ENCODE results near the gene ABHD6. TPM values are rescaled to one million over a fixed set of nuclear protein-coding genes. Genes with fewer than 3 reads are reported as not detected.

Gene ABHD6
- total and polyA plus RNA-seq, 7 experiments from 2014 or later: 2.5 to 7.3 (median 6.4) TPM

- Histone ChIP-seq H3K9me3 (ENCODE audit: control insufficient read depth in 2 of 3, low read length in 3 of 3) (no peaks in the 10 kb centered on the region), H3K27ac (ENCODE audit: low read depth, low read length) (no peak overlapping the region), H3K4me3 (ENCODE audit: low read length) (no peak overlapping the region), H3K27me3 (ENCODE audit: control insufficient read depth in 2 of 2, insufficient read depth in 2 of 2, low read length in 2 of 2) (no peaks in the 10 kb centered on the region), H3K36me3 (ENCODE audit: control insufficient read depth in 2 of 3, insufficient read depth in 3 of 3, low read length in 3 of 3) (no peaks in the 10 kb centered on the region), H3K4me1 (ENCODE audit: control insufficient read depth in 2 of 2, insufficient read depth in 2 of 2, low read length in 2 of 2) (peaks cover 0 to 3% of the 10 kb centered on the region in 2 donors)
- DNase-seq (no peak), ATAC-seq (no peak)
- H3K27ac Mint-ChIP-seq: peak overlapping the region in 2 of 9 donors; percentile 0 to 21
- CTCF ChIA-PET: interaction anchor here (1.5 kb wide), 1 partner anchor 48 kb away, joined by 3 read pairs; no protein-coding TSS in a partner anchor
- POLR2A ChIA-PET: no interaction called here
- H3K27me3 Mint-ChIP-seq: peaks cover 3 to 19% (median 4%) of the 10 kb centered on the region in 5 donors
- no peaks in the 10 kb centered on the region for H3K36me3 Mint-ChIP-seq
- no peaks in the 10 kb centered on the region for H3K9me3 Mint-ChIP-seq
- peaks cover 0 to 17% (median 7%) of the 10 kb centered on the region in 7 donors for H3K4me1 Mint-ChIP-seq
- intact Hi-C loops (cut with micrococcal nuclease): loop anchor here in 1 of 2 donors (5.0 kb wide), 1 partner anchor 38 kb away; no protein-coding TSS in a partner anchor
- no peak overlapping the region for H3K4me3 Mint-ChIP-seq
These were observed 22.1 kb upstream of the ABHD6 start for GRCh38 chr3:58215317-58216025.

- no peak for ATAC-seq
- CTCF ChIA-PET: interaction anchor here (0.6 to 3.3 kb wide), 11 partner anchors 9 to 1057 kb away, joined by 3 to 19 read pairs (median 4); no protein-coding TSS in a partner anchor
- Mint-ChIP-seq H3K27ac (no peak overlapping the region), H3K4me3 (no peak overlapping the region), H3K9me3 (no peaks in the 10 kb centered on the region), H3K36me3 (no peaks in the 10 kb centered on the region), H3K4me1 (peaks cover 0 to 17% (median 7%) of the 10 kb centered on the region in 7 donors), H3K27me3 (peaks cover 3 to 13% (median 4%) of the 10 kb centered on the region in 5 donors)
- POLR2A ChIA-PET: interaction anchor here (0.6 to 1.0 kb wide), 2 partner anchors 23 to 731 kb away, joined by 4 read pairs; no protein-coding TSS in a partner anchor
- H3K36me3 ChIP-seq (ENCODE audit: control insufficient read depth in 2 of 3, insufficient read depth in 3 of 3, low read length in 3 of 3): no peaks in the 10 kb centered on the region
- H3K4me1 ChIP-seq (ENCODE audit: control insufficient read depth in 2 of 2, insufficient read depth in 2 of 2, low read length in 2 of 2): peaks cover 0 to 3% of the 10 kb centered on the region in 2 donors
- H3K27me3 ChIP-seq (ENCODE audit: control insufficient read depth in 2 of 2, insufficient read depth in 2 of 2, low read length in 2 of 2): no peaks in the 10 kb centered on the region
- no peaks in the 10 kb centered on the region for H3K9me3 ChIP-seq (ENCODE audit: control insufficient read depth in 2 of 3, low read length in 3 of 3)
- intact Hi-C loops (cut with micrococcal nuclease): loop anchor here (1.0 to 5.0 kb wide), 6 partner anchors 29 to 254 kb away; partner anchors contain the start of gene FLNB (in 2 of the 2)
- no peak overlapping the region for H3K4me3 ChIP-seq (ENCODE audit: low read length)
- no peak for DNase-seq
- no peak overlapping the region for H3K27ac ChIP-seq (ENCODE audit: low read depth, low read length)
These were observed 20.9 kb upstream of the ABHD6 start for GRCh38 chr3:58216496-58217195.

- H3K36me3 Mint-ChIP-seq: no peaks in the 10 kb centered on the region
- H3K9me3 Mint-ChIP-seq: no peaks in the 10 kb centered on the region
- no peaks in the 10 kb centered on the region for H3K9me3 ChIP-seq (ENCODE audit: control insufficient read depth in 2 of 3, low read length in 3 of 3)
- no peak overlapping the region for H3K27ac ChIP-seq (ENCODE audit: low read depth, low read length)
- ATAC-seq (peak; percentile 86), DNase-seq (peak; percentile 21 to 64 (median 52))
- peaks cover 0 to 17% (median 7%) of the 10 kb centered on the region in 7 donors for H3K4me1 Mint-ChIP-seq
- intact Hi-C loops (cut with micrococcal nuclease): loop anchor here (1.0 to 5.0 kb wide), 6 partner anchors 30 to 255 kb away; partner anchors contain the start of gene FLNB (in 2 of the 2)
- POLR2A ChIA-PET: interaction anchor here (0.6 to 1.0 kb wide), 2 partner anchors 22 to 732 kb away, joined by 4 read pairs; no protein-coding TSS in a partner anchor
- H3K27ac Mint-ChIP-seq: no peak overlapping the region
- no peaks in the 10 kb centered on the region for H3K36me3 ChIP-seq (ENCODE audit: control insufficient read depth in 2 of 3, insufficient read depth in 3 of 3, low read length in 3 of 3)
- no peaks in the 10 kb centered on the region for H3K27me3 ChIP-seq (ENCODE audit: control insufficient read depth in 2 of 2, insufficient read depth in 2 of 2, low read length in 2 of 2)
- H3K4me1 ChIP-seq (ENCODE audit: control insufficient read depth in 2 of 2, insufficient read depth in 2 of 2, low read length in 2 of 2): peaks cover 0 to 3% of the 10 kb centered on the region in 2 donors
- H3K27me3 Mint-ChIP-seq: peaks cover 3 to 10% (median 4%) of the 10 kb centered on the region in 5 donors
- CTCF ChIA-PET: interaction anchor here (0.6 to 3.3 kb wide), 14 partner anchors 10 to 1058 kb away, joined by 3 to 19 read pairs (median 4); no protein-coding TSS in a partner anchor
- peak overlapping the region in 4 of 10 donors; percentile 12 to 45 (median 26) for H3K4me3 Mint-ChIP-seq
- no peak overlapping the region for H3K4me3 ChIP-seq (ENCODE audit: low read length)
These were observed 20.3 kb upstream of the ABHD6 start for GRCh38 chr3:58217209-58217811.

GRCh38 chr3:58218904-58219303, 18.7 kb upstream of the ABHD6 start:
- POLR2A ChIA-PET: no interaction called here

GRCh38 chr3:58222161-58222724, 15.3 kb upstream of the ABHD6 start:
- CTCF ChIA-PET: interaction anchor here (0.6 kb wide), 2 partner anchors 18 to 41 kb away, joined by 4 to 5 read pairs; no protein-coding TSS in a partner anchor
- Mint-ChIP-seq H3K9me3 (peaks cover 0 to 2% (median 0%) of the 10 kb centered on the region in 11 donors), H3K4me1 (peaks cover 0 to 5% (median 3%) of the 10 kb centered on the region in 7 donors), H3K27ac (no peak overlapping the region), H3K36me3 (no peaks in the 10 kb centered on the region), H3K4me3 (no peak overlapping the region), H3K27me3 (peaks cover 0 to 15% (median 5%) of the 10 kb centered on the region in 5 donors)
- POLR2A ChIA-PET: no interaction called here
- Histone ChIP-seq H3K36me3 (ENCODE audit: control insufficient read depth in 2 of 3, insufficient read depth in 3 of 3, low read length in 3 of 3) (no peaks in the 10 kb centered on the region), H3K27me3 (ENCODE audit: control insufficient read depth in 2 of 2, insufficient read depth in 2 of 2, low read length in 2 of 2) (no peaks in the 10 kb centered on the region), H3K4me3 (ENCODE audit: low read length) (no peak overlapping the region), H3K27ac (ENCODE audit: low read depth, low read length) (no peak overlapping the region), H3K4me1 (ENCODE audit: control insufficient read depth in 2 of 2, insufficient read depth in 2 of 2, low read length in 2 of 2) (peaks cover 0 to 3% of the 10 kb centered on the region in 2 donors), H3K9me3 (ENCODE audit: control insufficient read depth in 2 of 3, low read length in 3 of 3) (no peaks in the 10 kb centered on the region)
- intact Hi-C loops (cut with micrococcal nuclease): no loop called here
- ATAC-seq (no peak), DNase-seq (no peak)

More at GRCh38 chr3:58218904-58219303, 18.7 kb upstream of the ABHD6 start:
- H3K9me3 ChIP-seq (ENCODE audit: control insufficient read depth in 2 of 3, low read length in 3 of 3): no peaks in the 10 kb centered on the region
- no peaks in the 10 kb centered on the region for H3K36me3 ChIP-seq (ENCODE audit: control insufficient read depth in 2 of 3, insufficient read depth in 3 of 3, low read length in 3 of 3)
- H3K4me1 ChIP-seq (ENCODE audit: control insufficient read depth in 2 of 2, insufficient read depth in 2 of 2, low read length in 2 of 2): peaks cover 0 to 3% of the 10 kb centered on the region in 2 donors
- intact Hi-C loops (cut with micrococcal nuclease): loop anchor here in 1 of 2 donors (5.0 kb wide), 1 partner anchor 42 kb away; no protein-coding TSS in a partner anchor
- CTCF ChIA-PET: interaction anchor here (1.2 to 3.3 kb wide), 4 partner anchors 14 to 41 kb away, joined by 3 to 19 read pairs (median 8); no protein-coding TSS in a partner anchor
- no peaks in the 10 kb centered on the region for H3K36me3 Mint-ChIP-seq
- no peak overlapping the region for H3K4me3 ChIP-seq (ENCODE audit: low read length)
- no peak overlapping the region for H3K27ac Mint-ChIP-seq
- no peak overlapping the region for H3K27ac ChIP-seq (ENCODE audit: low read depth, low read length)
- H3K4me3 Mint-ChIP-seq: no peak overlapping the region
- no peaks in the 10 kb centered on the region for H3K27me3 ChIP-seq (ENCODE audit: control insufficient read depth in 2 of 2, insufficient read depth in 2 of 2, low read length in 2 of 2)
- peaks cover 3 to 11% (median 4%) of the 10 kb centered on the region in 5 donors for H3K27me3 Mint-ChIP-seq
- H3K4me1 Mint-ChIP-seq: peaks cover 0 to 17% (median 7%) of the 10 kb centered on the region in 7 donors
- no peaks in the 10 kb centered on the region for H3K9me3 Mint-ChIP-seq
- no peak for DNase-seq
- no peak for ATAC-seq

- ChIA-PET CTCF (no interaction called here), POLR2A (no interaction called here)
- no peak for ATAC-seq
- no peak overlapping the region for H3K4me3 ChIP-seq (ENCODE audit: low read length)
- H3K36me3 ChIP-seq (ENCODE audit: control insufficient read depth in 2 of 3, insufficient read depth in 3 of 3, low read length in 3 of 3): no peaks in the 10 kb centered on the region
- Mint-ChIP-seq H3K27ac (peak overlapping the region in 1 of 9 donors; percentile 57), H3K9me3 (peaks cover 0 to 2% (median 0%) of the 10 kb centered on the region in 11 donors), H3K4me1 (peaks cover 0 to 2% (median 0%) of the 10 kb centered on the region in 7 donors), H3K4me3 (no peak overlapping the region), H3K27me3 (peaks cover 0 to 18% (median 9%) of the 10 kb centered on the region in 5 donors), H3K36me3 (no peaks in the 10 kb centered on the region)
- no peaks in the 10 kb centered on the region for H3K4me1 ChIP-seq (ENCODE audit: control insufficient read depth in 2 of 2, insufficient read depth in 2 of 2, low read length in 2 of 2)
- no peak for DNase-seq
- no peaks in the 10 kb centered on the region for H3K27me3 ChIP-seq (ENCODE audit: control insufficient read depth in 2 of 2, insufficient read depth in 2 of 2, low read length in 2 of 2)
- no peaks in the 10 kb centered on the region for H3K9me3 ChIP-seq (ENCODE audit: control insufficient read depth in 2 of 3, low read length in 3 of 3)
- no peak overlapping the region for H3K27ac ChIP-seq (ENCODE audit: low read depth, low read length)
- intact Hi-C loops (cut with micrococcal nuclease): no loop called here
These were observed 13.7 kb upstream of the ABHD6 start for GRCh38 chr3:58223855-58224254.

Measured in naive thymus-derived CD4-positive, alpha-beta T cell (primary cell).